Left ventricle myocardium superior (tissue), 1 donor: ENCODE data around the gene BRINP2. TPM values are rescaled to one million over a fixed set of nuclear protein-coding genes. Genes with fewer than 3 reads are reported as not detected.
"Not testable (repeated sequence)": the region's sequence is repeated elsewhere in the genome, so short reads cannot be mapped to it uniquely, and the experiment has no call there.

Experiments used
- ATAC-seq: fragments of 200-7000 bp; cut with Tn5 transposase; one replicate; pipeline ENCODE4 v1.9.1; 2020; ENCODE audit warnings: mild to moderate bottlenecking, moderate library complexity
- DNase-seq: peaks from one replicate; pipeline ENCODE4 v3.0.0-alpha.2; 2020
- intact Hi-C: fragments of 100-400 bp; cut with micrococcal nuclease; formaldehyde crosslinking; loops from one replicate; pipeline ENCODE4 v1.11.0; 2022
- total RNA-seq: library from RNA; stranded (reverse); fragmentation: NEBNext Ultra II Directional; extraction: Animal tissue kit (Norgen Biotek cat#: 25700); gene quantifications from one replicate; pipeline ENCODE4 v1.2.1, GENCODE V29; 2021
- donor health status: DM: no; HTN: yes; CAD: no; lungs with severe emphysema.

Gene BRINP2
- total RNA-seq, 1 donor from 2014 or later: 0.55 TPM

DNA sequence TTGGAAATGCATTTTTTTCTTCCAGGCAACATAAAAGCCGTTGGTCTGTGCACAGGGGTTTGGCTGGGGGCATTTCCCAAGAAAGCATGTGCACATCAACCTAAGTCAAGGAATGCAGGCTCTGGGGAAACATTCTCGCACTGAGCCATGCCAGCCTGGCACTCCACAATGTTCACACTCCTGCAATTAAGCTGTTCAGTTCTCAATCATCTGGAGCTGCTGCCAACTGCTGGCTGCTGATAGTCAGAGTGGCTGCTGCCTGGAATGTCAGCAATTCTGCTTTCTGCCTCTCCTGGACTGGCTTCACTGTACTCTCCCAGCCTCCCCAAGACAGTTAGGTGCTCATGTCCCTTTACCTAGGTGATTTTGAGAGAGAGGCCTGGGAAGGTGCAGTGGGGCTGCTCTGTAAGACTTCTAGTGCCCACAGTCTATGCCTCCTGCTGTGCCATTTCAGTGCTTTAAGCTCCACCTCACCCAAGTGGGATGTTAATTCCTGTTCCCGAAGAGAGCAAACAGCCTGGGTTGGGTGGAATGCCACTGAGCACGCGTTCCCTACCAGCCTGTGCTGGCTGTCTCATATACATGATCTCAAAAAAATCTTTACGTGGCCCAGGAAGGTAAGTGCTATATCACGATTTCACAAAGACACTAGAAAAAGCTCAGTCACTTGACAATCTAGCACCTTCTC, 131.7 kb downstream of the BRINP2 start:
- ATAC-seq (peak; percentile 97), DNase-seq (peak; percentile 78)
- intact Hi-C loops: no loop called here

DNA sequence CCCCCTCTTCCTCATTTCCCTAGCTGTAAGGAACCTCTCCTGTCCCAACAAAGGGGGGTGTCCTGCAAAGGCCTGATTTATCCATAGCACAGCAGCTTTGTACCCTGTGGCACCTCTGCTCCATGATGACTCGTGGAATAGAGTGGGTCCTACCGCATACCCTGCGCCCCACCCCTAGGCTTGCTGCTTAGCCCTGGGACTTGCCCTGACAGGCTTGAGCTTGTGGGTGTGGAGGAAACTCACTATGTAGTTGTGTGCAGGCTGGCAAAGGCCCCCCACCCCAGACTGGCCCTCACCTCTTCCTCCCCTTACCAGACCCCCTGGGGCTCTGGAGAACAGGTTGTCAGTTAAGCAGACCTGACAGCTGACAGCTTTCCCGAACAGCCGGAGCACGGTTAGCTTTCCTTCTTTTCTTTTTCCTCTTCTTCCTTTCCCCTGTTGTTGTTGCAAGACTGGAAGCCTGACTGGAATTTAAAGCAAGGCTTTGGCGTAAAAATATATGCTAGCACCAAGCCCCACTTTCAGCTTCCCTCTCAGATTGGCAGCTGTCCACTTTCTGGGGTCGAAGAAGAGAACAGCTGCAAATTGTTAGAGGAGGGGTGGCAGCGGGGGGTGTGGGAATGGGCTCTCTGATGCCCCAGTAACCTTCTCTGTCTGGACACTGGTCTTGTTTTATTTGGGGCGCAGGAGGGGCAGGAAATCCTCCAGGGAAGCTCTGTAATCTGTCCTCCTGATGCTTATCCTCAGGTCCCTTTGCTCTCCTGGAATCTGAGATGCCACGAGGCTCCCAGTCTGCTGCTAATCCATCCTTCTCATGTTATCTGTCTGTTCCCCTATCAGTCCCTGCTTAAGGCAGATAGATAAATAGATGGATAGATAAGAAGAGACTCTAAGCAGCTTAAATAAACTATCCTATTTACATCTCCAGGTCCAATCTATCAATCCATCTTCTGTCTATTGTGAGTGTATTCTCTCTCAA, 134.6 kb downstream of the BRINP2 start:
- ATAC-seq (no peak), DNase-seq (no peak)
- intact Hi-C loops: no loop called here

DNA sequence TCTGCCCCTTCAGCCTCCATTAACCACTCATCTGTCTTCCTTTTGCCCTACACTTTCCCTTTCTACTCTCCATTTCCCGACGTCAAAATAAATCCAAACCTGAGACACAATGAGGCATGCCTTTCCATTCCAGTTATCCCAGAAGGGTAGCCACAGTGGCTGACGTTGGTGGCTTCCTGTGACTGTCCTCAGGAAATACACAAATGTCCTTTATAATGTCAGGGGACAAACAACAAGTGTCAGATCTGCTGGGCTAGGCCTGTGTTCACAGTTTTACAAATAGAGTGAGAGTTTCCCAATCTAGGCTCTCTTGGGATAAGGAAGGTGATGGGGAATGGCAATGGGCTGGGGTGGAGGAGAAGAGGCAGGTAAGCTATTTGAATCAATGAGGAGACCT, 135.3 kb downstream of the BRINP2 start:
- intact Hi-C loops: no loop called here
- ATAC-seq: no peak
- DNase-seq: no peak

DNA sequence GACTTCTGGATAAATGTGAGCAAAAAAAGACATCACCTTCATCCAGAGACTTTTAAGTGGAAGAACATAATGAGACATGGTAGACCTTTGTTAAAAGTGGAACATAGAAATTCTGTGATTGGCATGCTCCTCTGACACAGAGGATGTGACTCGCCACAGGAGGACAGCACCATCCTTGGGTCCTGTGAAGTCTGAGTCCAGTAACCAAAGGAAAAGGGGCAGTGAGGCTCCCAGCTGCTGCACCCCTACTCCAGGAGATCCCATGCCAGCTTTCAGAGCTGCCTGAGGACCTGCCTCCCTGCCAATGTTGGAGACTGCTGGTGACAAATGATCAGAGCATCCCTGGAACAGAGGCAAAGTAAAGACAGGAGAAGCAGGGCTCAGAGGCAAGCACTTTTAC, 136.2 kb downstream of the BRINP2 start:
- DNase-seq (no peak), ATAC-seq (no peak)
- intact Hi-C loops: no loop called here

DNA sequence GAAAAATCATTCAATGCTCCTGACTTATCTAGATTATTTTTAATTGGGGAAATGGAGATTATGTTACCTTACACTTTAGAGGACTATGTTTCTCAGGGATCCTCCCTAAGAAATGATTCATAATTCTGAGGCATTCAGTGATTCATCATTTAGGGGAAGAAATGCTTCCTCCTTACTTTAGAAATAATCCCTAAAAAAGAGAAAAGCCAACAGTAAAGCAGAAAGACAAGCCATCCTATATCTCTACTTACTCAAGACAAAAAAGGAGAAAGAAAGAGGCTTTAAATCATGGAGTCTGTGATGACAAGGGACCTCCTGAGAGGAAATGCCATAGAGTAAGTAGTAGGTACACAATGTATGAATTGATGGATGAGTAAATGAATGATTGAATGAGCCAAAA, 137.0 kb downstream of the BRINP2 start:
- DNase-seq: no peak
- intact Hi-C loops: no loop called here
- ATAC-seq: no peak

DNA sequence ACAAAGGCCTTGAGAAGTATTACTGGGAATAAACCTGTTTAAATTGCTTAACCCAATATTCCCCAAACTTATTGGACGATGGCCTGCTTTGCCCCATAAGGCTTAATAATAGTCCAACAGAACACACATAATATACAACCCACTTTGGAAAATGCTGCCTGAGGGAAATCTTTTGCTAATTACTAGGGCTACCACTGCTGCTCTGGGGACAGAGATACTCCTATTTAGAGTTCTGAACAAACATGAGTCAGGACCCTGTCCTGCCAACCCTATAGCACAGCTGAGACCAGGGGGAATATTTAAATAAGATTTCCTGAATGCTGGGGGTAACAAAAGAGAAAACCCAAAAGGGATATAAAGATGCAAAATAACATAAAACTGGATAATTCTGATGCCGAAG, 139.1 kb downstream of the BRINP2 start:
- ATAC-seq: no peak
- DNase-seq: no peak
- intact Hi-C loops: no loop called here

DNA sequence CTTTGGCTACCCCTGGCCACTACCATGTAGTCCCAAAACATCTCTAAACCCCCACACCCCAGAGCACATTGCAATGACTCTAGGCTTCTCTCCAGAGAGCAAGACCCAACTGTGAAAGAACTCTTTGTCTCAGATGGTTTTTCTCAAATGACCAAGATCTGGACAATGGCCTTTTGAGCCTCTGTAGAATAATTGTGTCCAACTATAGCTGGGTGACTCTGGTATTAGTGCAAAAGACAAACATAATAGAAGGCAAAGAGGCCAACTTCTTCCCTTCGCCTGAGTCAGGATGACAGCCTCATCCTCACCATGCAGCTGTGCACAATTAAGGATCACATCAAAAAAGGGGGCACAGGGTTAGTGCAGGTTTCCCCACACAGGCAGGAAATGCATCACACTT, 139.6 kb downstream of the BRINP2 start:
- DNase-seq (no peak), ATAC-seq (no peak)
- intact Hi-C loops: no loop called here

DNA sequence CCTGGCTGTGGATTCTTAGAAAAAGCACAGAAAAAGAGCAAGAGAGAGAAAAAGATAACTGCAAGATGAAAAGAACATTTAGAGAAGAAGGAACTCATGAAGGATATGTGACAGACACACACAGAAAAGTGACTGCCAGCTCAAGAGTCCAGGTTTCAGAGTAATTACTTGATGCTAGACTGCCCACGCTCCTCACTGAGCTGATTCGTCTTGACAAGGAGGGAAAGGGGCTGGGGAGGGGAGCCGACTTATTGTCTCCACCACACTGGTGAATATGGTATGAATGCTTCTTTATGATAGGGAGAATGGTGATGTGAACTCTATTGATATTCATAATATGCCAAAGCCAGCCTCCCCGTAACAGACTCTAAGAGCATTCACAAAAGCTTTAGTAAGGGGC, 140.4 kb downstream of the BRINP2 start:
- intact Hi-C loops: no loop called here
- no peak for ATAC-seq
- no peak for DNase-seq

DNA sequence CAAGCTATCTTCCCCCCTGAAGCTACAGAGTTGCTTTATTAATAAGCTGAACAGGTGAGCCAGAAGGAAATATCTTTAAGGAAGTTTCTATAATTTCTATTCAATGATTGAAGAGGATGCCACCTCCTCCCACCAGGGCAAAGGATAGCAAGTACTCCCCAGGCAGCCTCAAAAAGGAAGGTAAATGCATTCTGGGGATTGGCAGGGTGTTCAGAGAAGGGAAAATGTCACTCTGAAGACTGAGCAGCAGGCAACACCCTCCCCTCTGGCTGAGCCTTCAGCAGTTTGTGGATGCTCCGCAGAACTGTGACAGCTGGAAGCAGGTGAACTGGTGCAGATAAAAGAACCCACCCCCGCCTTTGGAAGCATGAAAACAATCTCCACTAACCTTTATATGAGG, 140.8 kb downstream of the BRINP2 start:
- intact Hi-C loops: no loop called here

DNA sequence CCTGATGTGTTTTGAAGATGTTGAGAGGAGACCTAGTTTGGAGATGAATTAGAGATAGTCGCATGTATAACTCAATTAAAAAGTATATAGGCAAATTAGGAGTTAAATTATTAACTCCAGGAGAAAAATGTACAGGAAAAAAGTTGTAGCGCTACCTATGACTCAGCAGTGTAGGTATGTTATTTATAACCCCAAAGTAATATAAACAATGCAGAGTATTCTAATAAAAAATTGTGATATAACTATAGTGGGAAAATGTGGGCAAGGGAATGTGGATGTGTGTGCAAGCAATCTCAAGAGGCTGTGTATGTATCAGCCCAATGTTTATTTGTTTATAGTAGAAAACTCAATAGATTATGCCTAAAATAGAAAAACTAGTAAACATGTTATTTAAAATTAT, 144.5 kb downstream of the BRINP2 start:
- ATAC-seq (no peak), DNase-seq (no peak)
- intact Hi-C loops: no loop called here

More for the DNA sequence above, 140.8 kb downstream of the BRINP2 start:
- DNase-seq (no peak), ATAC-seq (no peak)

DNA sequence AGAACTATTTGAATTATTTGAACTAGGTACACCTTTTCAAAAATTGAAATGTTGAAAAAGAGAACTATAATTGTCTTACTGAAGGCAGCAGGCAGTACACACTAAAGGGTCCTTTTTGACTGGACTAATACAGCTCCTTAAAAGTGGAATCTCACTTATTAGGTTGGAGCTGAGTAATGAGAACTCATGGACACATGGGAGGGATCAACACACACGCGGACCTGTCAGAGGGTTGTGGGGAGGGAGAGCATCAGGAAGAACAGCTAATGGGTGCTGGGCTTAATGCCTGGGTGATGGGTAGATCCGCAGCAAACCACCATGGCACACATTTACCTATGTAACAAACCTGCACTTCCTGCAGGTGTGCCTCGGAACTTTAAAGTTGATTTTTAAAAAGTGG, 145.0 kb downstream of the BRINP2 start:
- no peak for DNase-seq
- no peak for ATAC-seq
- intact Hi-C loops: no loop called here

DNA sequence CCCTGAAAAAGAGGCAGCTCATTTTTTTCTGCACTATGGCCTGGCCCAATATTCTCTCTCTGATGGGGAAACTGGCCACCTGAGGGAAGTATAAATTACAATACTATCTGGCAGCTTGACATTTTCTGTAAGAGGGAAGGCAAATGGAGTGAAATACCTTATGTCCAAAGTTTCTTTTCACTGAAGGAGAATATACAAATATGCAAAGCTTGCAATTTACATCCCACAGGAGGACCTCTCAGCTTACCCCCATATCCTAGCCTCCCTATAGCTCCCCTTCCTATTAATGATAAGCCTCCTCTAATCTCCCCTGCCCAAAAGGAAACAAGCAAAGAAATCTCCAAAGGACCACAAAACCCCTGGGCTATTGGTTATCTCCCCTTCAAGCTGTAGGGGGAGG, 150.7 kb downstream of the BRINP2 start:
- DNase-seq: not testable (repeated sequence)

DNA sequence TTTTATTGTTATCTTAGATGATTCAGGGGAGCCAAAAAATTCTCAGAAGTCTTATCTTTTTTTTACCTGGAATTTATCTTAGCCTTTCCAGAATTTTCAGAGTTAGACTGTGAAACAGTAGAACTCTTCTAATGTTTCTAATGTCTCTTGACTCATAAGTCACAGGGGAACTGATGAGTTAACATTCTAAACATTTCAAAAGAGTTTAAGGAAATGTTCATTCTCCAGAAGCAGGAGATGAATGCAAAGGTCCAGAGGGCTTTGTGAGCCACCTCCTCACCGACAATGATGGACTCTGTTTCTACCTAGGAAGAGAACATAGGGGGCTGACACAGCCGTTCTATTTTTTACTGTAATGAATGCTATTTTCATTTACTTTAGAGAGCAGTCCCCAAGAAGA, 157.5 kb downstream of the BRINP2 start:
- no peak for ATAC-seq
- no peak for DNase-seq
- intact Hi-C loops: no loop called here

More for the DNA sequence above, 150.7 kb downstream of the BRINP2 start:
- intact Hi-C loops, ATAC-seq: not testable (repeated sequence)

DNA sequence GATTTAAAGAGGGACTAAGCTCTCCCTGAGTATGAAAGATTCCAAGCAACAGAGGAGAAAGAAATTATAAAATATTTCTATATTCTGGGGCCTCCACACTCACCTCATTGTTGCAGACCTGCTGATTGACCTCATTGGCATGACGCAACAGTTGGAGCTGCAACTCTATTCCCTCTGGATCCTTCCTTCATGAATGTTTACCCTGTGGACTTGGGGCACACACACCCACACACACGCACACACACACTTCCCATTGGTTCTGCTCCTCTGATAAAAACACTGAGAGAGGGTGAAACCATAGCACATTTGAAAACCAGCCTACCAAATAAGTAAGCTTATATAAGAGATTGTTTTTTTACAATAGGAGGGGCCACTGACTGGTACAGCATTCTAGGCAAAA, 159.1 kb downstream of the BRINP2 start:
- intact Hi-C loops: no loop called here
- ATAC-seq: no peak
- no peak for DNase-seq

Other genes with a start within 250 kb of the BRINP2 start
- gene ASTN1, start 6.2 kb upstream of the BRINP2 start, total RNA-seq: 0.22 TPM